Measurements from ENCODE around the gene ZSCAN10.

The ZSCAN10 gene

GRCh38 chr16:3049921-3050481 lies 49.1 kb downstream of the ZSCAN10 start:
- no peak for DNase-seq (ENCODE audit: extremely low read depth in 1 of 2, low read depth in 1 of 2)

GRCh38 chr16:3047387-3047720 lies 51.7 kb downstream of the ZSCAN10 start:
- no peak for DNase-seq (ENCODE audit: extremely low read depth in 1 of 2, low read depth in 1 of 2)

GRCh38 chr16:3046641-3047386 lies 52.3 kb downstream of the ZSCAN10 start:
- no peak for DNase-seq (ENCODE audit: extremely low read depth in 1 of 2, low read depth in 1 of 2)

- no peak for DNase-seq (ENCODE audit: extremely low read depth in 1 of 2, low read depth in 1 of 2)
Observed at GRCh38 chr16:3045758-3046640, 53.1 kb downstream of the ZSCAN10 start, which contains the start of gene MMP25. Gene MMP25 (plus strand): TSS chr16:3046561. CDS start chr16:3046918, 357 bp downstream.

- no peak for DNase-seq (ENCODE audit: extremely low read depth in 1 of 2, low read depth in 1 of 2)
Observed at GRCh38 chr16:3044708-3045107, 54.4 kb downstream of the ZSCAN10 start.

- DNase-seq (ENCODE audit: extremely low read depth in 1 of 2, low read depth in 1 of 2), result no peak
Observed at GRCh38 chr16:3042376-3042775, 56.7 kb downstream of the ZSCAN10 start.

- no peak for DNase-seq (ENCODE audit: extremely low read depth in 1 of 2, low read depth in 1 of 2)
Observed at GRCh38 chr16:3038896-3039295, 60.2 kb downstream of the ZSCAN10 start.

Measured in activated CD8-positive, alpha-beta memory T cell treated with anti-CD3 and anti-CD28 coated beads for 1 hour (primary cell).